HepG2 (cell line): ENCODE measurements around the gene GTF2F1. TPM values are rescaled to one million over a fixed set of nuclear protein-coding genes. Genes with fewer than 3 reads are reported as not detected.

ENCODE experiments used
- ATM ChIP-seq: fragments of 450-650 bp; IDR thresholded peaks from 2 replicates; pipeline ENCODE4 v1.7.1; 2017; ENCODE audit warnings: mild to moderate bottlenecking, borderline replicate concordance
- DRAP1 ChIP-seq: IDR thresholded peaks from 2 replicates; pipeline ENCODE4 v1.6.1; 2016; ENCODE audit warnings: missing genetic modification reagents, missing compliant biosample characterization
- HNRNPLL ChIP-seq: fragments of 200-400 bp; formaldehyde crosslinking; IDR thresholded peaks from 2 replicates; pipeline ENCODE4 v1.6.1; 2017; ENCODE audit warnings: mild to moderate bottlenecking, low read depth, low read length; ENCODE audit not compliant: poor library complexity, severe bottlenecking
- MTA3 ChIP-seq: sonication (generic); formaldehyde crosslinking; IDR thresholded peaks from 2 replicates; pipeline ENCODE4 v1.4.0; 2020; ENCODE audit warnings: missing genetic modification reagents
- NR2C2 ChIP-seq: sonication (generic); formaldehyde crosslinking; IDR thresholded peaks from 2 replicates; pipeline ENCODE4 v1.4.0; 2020; ENCODE audit warnings: missing genetic modification reagents, mild to moderate bottlenecking, moderate library complexity, borderline replicate concordance
- POGZ ChIP-seq: sonication (generic); formaldehyde crosslinking; IDR thresholded peaks from 2 replicates; pipeline ENCODE4 v1.4.0; 2020; ENCODE audit warnings: mild to moderate bottlenecking, missing genetic modification reagents
- SIN3A ChIP-seq: IDR thresholded peaks from 2 replicates; pipeline ENCODE4 v1.6.1; 2011; ENCODE audit warnings: low read depth, mild to moderate bottlenecking, control low read depth, low read length, borderline replicate concordance
- TOPORS ChIP-seq: sonication (generic); formaldehyde crosslinking; IDR thresholded peaks from 2 replicates; pipeline ENCODE4 v1.8.0; 2023; ENCODE audit warnings: mild to moderate bottlenecking, missing genetic modification reagents
- ZNF235 ChIP-seq: sonication (generic); formaldehyde crosslinking; IDR thresholded peaks from 2 replicates; pipeline ENCODE4 v1.8.1; 2023; ENCODE audit warnings: mild to moderate bottlenecking, missing genetic modification reagents, borderline replicate concordance
- ZNF282 ChIP-seq: fragments of 450-650 bp; IDR thresholded peaks from 2 replicates; pipeline ENCODE4 v1.6.1; 2018; ENCODE audit not compliant: partially characterized antibody
- ZNF318 ChIP-seq: sonication (generic); formaldehyde crosslinking; IDR thresholded peaks from 2 replicates; pipeline ENCODE4 v1.4.0; 2020; ENCODE audit warnings: mild to moderate bottlenecking, missing genetic modification reagents
- ZNF407 ChIP-seq: sonication (generic); formaldehyde crosslinking; IDR thresholded peaks from one replicate; pipeline ENCODE4 v1.5.1; 2020; ENCODE audit warnings: mild to moderate bottlenecking, missing genetic modification reagents; ENCODE audit errors: not compliant biosample characterization
- polyA plus RNA-seq, 8 experiments: library from polyadenylated mRNA; depleted of rRNA in 3 of 8; stranded (reverse) in 7 of 8; unstranded in 1 of 8; fragments of >200 nt; fragmentation: Illumina TruSeq in 4 of 8; extraction: Trizol in 4 of 8; gene quantifications; 2 replicates each; pipeline versions ENCODE4 v1.2.1 to v1.2.3, GENCODE V29; 2011 to 2016; ENCODE audit warnings: low read depth in 4 of 8, missing spikeins in 1 of 8, mixed read lengths in 1 of 8; ENCODE audit not compliant: insufficient read depth in 1 of 8
- total RNA-seq, 5 experiments: library from RNA; depleted of rRNA; stranded (reverse); fragments of >200 nt; fragmentation: Illumina TruSeq; extraction: Trizol; gene quantifications; 2 replicates each; pipeline ENCODE4 v1.2.3, GENCODE V29; 2016; ENCODE audit warnings: low read depth in 1 of 5

The GTF2F1 gene
- total and polyA plus RNA-seq, 2 of the 13 experiments (the other 11 are each of a cell fraction or from before 2014, with no cell fraction given) = 27.8 to 34.1 TPM

- peak; percentile 68; the same call in 1 of the 2 replicates for TF ChIP-seq ZNF318 (CRISPR knock-in tag)
- TF ChIP-seq DRAP1 = peak; percentile 92
- peak; percentile 87 for TF ChIP-seq NR2C2 (CRISPR knock-in tag)
- TF ChIP-seq MTA3 (CRISPR knock-in tag) = no peak
- peak; percentile 74 for TF ChIP-seq ZNF407 (CRISPR knock-in tag)
- TF ChIP-seq SIN3A = no peak
- 0 out of 2 replicates have a peak, but pooled peaks have one; percentile 38 for TF ChIP-seq POGZ (CRISPR knock-in tag)
- TF ChIP-seq ATM = no peak
- TF ChIP-seq ZNF235 (CRISPR knock-in tag) = 0 out of 2 replicates have a peak, but pooled peaks have one; percentile 41
- TF ChIP-seq TOPORS (CRISPR knock-in tag) = no peak
- no peak for TF ChIP-seq ZNF282
- peak; percentile 90 for TF ChIP-seq HNRNPLL
Measured at GRCh38 chr19:6372594-6373095, 20.3 kb downstream of the GTF2F1 start, which contains the start of gene ALKBH7 (continued).
